Neural progenitor cell (in vitro differentiated cells): ENCODE results near the gene SPEF1.

ENCODE experiments used
- CTCF ChIP-seq: fragments of 200-600 bp; sonication (generic); IDR thresholded peaks from 2 replicates; pipeline ENCODE4 v1.5.1; 2017; ENCODE audit warnings: antibody characterized with exemption, mild to moderate bottlenecking
- EZH2 ChIP-seq: fragments of 200-600 bp; sonication (generic); IDR thresholded peaks from 2 replicates; pipeline ENCODE4 v1.6.1; 2017; ENCODE audit warnings: antibody characterized with exemption, mild to moderate bottlenecking, moderate library complexity
- EZH2phosphoT487 ChIP-seq: fragments of 200-600 bp; sonication (generic); IDR thresholded peaks from 2 replicates; pipeline ENCODE4 v1.6.1; 2017; ENCODE audit warnings: antibody characterized with exemption

GRCh38 chr20:3767427-3768341, 13.6 kb downstream of the SPEF1 start, which contains the start of gene ADISSP:
- TF ChIP-seq EZH2 (no peak), CTCF (peak; percentile 15), EZH2phosphoT487 (no peak)
